WERI-Rb-1 (cell line): ENCODE measurements around the gene DYNC1H1.
"Not testable (repeated sequence)": the region's sequence is repeated elsewhere in the genome, so short reads cannot be mapped to it uniquely, and the experiment has no call there.

Experiments used
- DNase-seq: peaks from one replicate; pipeline ENCODE4 v3.0.0-alpha.2; 2020
- H3K27ac ChIP-seq: fragments of 250-450 bp; sonication (Bioruptor Pico); 2 replicates; pipeline ENCODE4 v1.5.1; 2020; ENCODE audit warnings: mild to moderate bottlenecking, moderate library complexity
- H3K27me3 ChIP-seq: fragments of 250-450 bp; sonication (Bioruptor Pico); 2 replicates; pipeline ENCODE4 v1.5.1; 2021; ENCODE audit warnings: mild to moderate bottlenecking, low read depth, moderate library complexity; ENCODE audit not compliant: insufficient read depth, severe bottlenecking
- H3K36me3 ChIP-seq: fragments of 250-450 bp; sonication (Bioruptor Pico); 2 replicates; pipeline ENCODE4 v1.5.1; 2020; ENCODE audit warnings: mild to moderate bottlenecking, moderate library complexity
- H3K4me3 ChIP-seq: 2 replicates; pipeline ENCODE4 v1.5.1; 2011; ENCODE audit warnings: low read depth, mild to moderate bottlenecking, control low read depth, low read length
- H3K9me3 ChIP-seq: fragments of 250-450 bp; sonication (Bioruptor Pico); 2 replicates; pipeline ENCODE4 v1.5.1; 2021; ENCODE audit warnings: mild to moderate bottlenecking, moderate library complexity; ENCODE audit not compliant: severe bottlenecking
- TF ChIP-seq, protein P1 (sequence below): IDR thresholded peaks from 2 replicates; pipeline ENCODE4 v1.5.1; 2011; ENCODE audit warnings: low read depth, mild to moderate bottlenecking, control low read depth, inconsistent platforms, low read length

Gene DYNC1H1

GRCh38 chr14:102063808-102064429 is 99.5 kb downstream of the DYNC1H1 start:
- TF ChIP-seq, protein P1, sequence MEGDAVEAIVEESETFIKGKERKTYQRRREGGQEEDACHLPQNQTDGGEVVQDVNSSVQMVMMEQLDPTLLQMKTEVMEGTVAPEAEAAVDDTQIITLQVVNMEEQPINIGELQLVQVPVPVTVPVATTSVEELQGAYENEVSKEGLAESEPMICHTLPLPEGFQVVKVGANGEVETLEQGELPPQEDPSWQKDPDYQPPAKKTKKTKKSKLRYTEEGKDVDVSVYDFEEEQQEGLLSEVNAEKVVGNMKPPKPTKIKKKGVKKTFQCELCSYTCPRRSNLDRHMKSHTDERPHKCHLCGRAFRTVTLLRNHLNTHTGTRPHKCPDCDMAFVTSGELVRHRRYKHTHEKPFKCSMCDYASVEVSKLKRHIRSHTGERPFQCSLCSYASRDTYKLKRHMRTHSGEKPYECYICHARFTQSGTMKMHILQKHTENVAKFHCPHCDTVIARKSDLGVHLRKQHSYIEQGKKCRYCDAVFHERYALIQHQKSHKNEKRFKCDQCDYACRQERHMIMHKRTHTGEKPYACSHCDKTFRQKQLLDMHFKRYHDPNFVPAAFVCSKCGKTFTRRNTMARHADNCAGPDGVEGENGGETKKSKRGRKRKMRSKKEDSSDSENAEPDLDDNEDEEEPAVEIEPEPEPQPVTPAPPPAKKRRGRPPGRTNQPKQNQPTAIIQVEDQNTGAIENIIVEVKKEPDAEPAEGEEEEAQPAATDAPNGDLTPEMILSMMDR: no peak
- Histone ChIP-seq H3K27ac (peak overlapping the region; percentile 72), H3K27me3 (no peaks in the 10 kb centered on the region), H3K36me3 (no peaks in the 10 kb centered on the region), H3K9me3 (no peaks in the 10 kb centered on the region), H3K4me3 (peak overlapping the region; percentile 43)
- DNase-seq: peak; percentile 25

GRCh38 chr14:102064590-102064989 is 100.2 kb downstream of the DYNC1H1 start:
- H3K4me3 ChIP-seq, H3K27ac ChIP-seq, H3K27me3 ChIP-seq, H3K9me3 ChIP-seq, DNase-seq, H3K36me3 ChIP-seq: not testable (repeated sequence)

DNA sequence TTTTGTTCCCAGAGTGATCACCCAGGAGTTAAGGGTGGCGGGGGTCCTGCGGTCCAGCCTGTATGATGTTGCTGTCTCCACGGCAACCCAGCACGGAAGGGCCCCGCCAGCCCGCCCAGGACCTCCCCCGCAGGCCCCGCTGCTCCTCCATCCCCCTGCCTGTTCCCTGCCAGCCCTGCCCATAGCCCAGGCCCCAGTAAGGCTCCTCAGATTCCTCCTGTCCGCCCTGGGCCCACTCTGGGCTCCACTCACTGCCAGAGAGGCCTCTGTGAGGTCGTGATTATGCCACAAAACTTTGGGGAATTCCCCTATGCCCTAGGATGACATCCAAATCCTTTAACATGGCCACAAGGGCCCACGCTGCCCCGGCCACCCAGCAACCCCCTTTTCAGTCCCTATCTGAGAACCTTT is 101.7 kb downstream of the DYNC1H1 start:
- Histone ChIP-seq H3K36me3 (no peaks in the 10 kb centered on the region), H3K9me3 (no peaks in the 10 kb centered on the region), H3K4me3 (no peak overlapping the region), H3K27ac (no peak overlapping the region), H3K27me3 (no peaks in the 10 kb centered on the region)
- TF ChIP-seq, protein P1: no peak
- no peak for DNase-seq

GRCh38 chr14:102071283-102071998 is 107.1 kb downstream of the DYNC1H1 start:
- Histone ChIP-seq H3K27me3 (no peaks in the 10 kb centered on the region), H3K27ac (no peak overlapping the region), H3K9me3 (no peaks in the 10 kb centered on the region), H3K36me3 (no peaks in the 10 kb centered on the region), H3K4me3 (no peak overlapping the region)
- TF ChIP-seq, protein P1: no peak
- no peak for DNase-seq

DNA sequence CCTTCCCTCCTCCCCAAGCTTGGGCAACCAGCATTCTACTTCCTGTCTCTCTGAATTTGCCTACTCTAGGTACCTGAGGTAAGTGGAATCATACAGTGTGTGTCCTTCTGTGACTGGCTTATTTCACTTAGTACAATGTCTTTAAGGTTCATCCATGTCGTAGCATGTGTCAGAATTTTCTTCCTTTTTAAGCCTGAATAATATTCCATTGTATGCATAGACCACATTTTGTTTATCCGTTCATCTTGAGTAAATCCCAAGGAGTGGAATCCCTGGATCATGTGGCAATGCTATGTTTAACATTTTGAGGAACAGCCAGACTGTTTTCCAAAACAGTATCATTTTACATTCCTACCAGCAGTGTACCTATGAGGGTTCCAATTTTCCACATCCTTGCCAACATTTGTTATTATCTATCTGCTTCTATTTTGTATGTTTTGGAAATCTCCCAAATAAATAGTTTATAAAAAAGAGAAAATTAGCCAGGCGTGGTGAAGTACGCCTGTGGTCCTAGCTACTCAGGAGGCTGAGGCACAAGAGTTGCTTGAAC is 110.1 kb downstream of the DYNC1H1 start:
- no peaks in the 10 kb centered on the region for H3K9me3 ChIP-seq
- H3K4me3 ChIP-seq: no peak overlapping the region
- DNase-seq: no peak
- H3K36me3 ChIP-seq: peaks cover 17% of the 10 kb centered on the region
- TF ChIP-seq, protein P1: no peak
- no peak overlapping the region for H3K27ac ChIP-seq
- no peaks in the 10 kb centered on the region for H3K27me3 ChIP-seq

DNA sequence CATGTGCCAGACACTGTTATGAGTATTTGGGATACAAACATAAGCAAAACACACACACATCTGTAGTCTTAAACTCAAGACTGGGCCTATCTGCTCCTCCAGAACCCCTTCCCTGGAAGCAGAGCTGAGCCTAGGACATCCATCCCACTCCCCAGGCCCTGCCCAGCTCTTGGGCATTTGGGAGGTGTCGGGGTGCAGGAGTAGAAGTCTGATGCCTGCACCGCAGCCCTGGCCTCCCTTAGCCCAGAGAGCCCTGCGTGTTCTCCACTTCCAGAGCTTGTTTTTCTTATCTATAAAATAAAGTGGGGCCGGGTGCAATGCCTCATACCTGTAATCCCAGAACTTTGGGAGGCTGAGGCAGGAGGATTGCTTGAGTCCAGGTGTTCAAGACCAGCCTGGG is 110.8 kb downstream of the DYNC1H1 start:
- TF ChIP-seq, protein P1: no peak
- peaks cover 24% of the 10 kb centered on the region for H3K36me3 ChIP-seq
- no peak overlapping the region for H3K27ac ChIP-seq
- no peaks in the 10 kb centered on the region for H3K27me3 ChIP-seq
- no peaks in the 10 kb centered on the region for H3K9me3 ChIP-seq
- H3K4me3 ChIP-seq: no peak overlapping the region
- no peak for DNase-seq
